GM18498 (cell line): ENCODE results near the gene TMC5.

Experiments
- ATAC-seq: cut with Tn5 transposase; IDR thresholded peaks from one replicate; pipeline ENCODE4 v1.9.1; 2021; ENCODE audit warnings: mild to moderate bottlenecking, moderate library complexity; ENCODE audit not compliant: unreplicated experiment

The TMC5 gene

DNA sequence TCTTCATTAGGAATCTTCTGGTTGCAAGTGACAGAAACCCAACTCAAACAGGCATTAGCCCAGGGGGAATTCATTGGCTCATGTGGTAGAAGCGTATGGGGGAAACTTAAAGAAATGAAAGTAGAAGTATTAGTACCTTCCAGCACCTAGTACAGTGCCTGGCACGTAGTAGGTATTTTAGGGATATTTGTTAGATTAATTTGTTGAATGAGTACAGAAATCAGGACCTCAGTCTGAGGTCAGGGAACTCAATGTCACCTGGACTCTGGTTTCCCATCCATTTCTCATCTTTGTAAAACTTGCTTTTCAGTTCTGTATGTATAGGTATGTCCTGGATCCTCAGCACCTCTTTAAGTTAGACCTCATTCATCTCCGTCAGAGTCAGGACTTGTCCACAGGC lies 32.5 kb downstream of the TMC5 start:
- ATAC-seq: no peak

DNA sequence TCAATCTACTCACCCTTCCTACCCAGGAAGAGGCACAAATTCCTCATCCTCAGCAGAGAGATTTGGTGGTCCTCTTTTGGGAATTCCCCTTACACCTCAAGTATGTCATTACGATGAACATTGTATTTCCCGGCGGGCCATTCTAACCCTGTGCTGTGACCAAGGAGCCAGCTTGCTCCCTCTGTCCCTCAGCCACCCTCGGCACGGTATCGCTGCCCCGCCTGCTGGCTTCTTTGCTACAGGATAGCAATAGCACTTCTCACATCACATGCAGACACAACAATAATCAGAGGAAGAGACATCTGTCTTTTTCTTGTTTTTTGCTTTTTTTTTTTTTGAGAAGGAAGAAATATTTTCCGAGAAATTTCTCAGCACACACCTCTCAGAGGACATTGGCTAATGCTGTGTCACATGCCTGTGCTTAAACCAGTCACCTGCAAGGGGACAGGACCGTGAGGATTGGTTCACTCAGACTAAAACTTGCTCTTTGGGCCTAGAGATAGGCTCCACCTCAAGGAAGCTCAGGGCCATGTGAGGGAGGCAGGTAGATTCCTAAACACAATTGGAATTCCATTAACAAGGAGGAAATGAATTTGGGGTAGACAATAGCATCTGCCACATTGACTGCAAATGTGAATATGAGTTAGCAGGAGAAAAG lies 41.2 kb downstream of the TMC5 start:
- ATAC-seq: no peak

DNA sequence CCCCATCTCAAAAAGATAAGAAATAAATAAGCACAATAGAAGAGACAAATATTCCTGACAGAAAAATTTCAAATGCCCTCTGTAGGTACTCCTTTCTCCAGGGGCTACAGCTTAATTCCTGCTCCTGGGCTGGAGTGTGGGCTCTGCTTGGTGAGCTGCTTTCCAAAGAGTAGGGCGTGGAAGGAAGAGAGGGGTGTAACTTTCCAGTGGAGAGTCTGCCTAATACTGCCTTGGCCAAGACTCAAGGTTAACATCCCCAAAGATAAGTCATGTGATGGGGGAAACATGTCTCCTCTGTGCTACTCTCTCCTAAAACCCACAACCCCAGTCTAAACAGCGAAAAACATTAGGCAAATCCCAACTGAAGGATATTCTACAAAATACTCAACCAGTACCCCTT lies 42.7 kb downstream of the TMC5 start:
- no peak for ATAC-seq

DNA sequence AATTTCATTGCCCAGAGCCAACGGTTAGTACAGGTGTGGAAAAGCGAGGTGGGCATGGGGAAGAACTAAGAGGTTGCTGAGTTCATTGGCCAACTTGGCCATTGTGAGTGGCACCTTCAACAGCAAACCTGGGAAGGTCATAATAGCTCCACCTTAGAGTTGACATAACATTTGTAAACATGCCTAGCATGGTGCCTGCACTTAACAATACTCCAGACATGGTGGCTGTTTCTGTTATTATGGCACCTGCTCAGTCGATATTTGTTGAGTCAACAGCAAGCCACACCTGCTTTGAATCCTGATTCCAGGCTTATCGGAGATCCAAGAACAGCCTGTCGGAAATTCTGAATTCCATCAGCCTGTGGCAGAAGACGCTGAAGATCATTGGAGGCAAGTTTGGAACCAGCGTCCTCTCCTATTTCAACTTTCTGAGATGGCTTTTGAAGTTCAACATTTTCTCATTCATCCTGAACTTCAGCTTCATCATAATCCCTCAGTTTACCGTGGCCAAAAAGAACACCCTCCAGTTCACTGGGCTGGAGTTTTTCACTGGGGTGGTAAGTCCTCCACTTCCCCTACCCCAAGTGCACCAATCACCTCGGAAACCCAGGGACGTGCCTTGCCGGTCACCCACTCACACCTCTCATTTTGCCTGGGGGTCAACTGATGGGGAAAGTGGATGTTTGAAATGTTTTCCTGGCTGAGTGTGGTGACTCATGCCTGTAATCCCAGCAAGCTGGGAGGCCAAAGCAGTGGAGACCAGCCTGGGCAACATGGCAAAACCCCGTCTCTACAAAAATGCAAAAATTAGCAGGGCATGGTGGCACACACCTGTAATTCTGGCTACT lies 46.0 kb downstream of the TMC5 start:
- no peak for ATAC-seq

DNA sequence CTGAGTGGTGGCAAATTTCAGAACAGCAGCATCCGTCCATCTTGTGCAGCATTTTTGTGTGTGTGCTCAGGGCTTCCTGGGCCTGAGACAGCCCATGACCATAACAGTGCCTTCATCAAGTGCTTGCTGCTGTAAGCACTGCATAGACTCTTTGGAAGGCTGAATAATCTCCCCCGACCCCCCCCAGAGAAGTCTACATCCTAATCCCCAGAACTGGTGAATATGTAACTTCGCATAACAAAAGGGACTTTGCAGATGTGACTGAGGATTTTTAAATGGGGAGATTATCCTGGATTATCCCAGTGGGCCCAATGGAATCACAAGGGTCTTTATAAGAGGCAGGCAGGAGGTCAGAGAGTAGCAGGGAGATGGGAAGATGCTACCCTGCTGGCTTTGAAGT lies 50.6 kb downstream of the TMC5 start:
- ATAC-seq: no peak

DNA sequence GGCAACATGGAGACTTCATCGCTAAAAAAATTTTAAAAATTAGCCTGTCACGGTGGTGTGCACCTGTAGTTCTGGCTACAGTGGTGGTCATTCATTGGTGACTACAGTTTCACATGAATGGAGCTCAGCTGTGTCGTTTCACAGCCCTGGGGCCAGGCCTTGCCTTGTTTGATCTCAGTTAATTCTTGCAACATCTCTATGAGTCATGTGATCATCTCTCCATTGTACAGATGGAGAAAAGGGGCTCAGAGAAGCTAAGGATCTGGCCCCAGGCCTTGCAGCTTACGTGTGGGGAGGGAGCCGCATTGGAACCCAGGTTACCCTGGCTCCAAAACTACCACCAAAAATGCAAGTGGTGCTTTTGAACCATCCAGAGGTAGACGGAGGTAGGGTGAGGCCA lies 54.8 kb downstream of the TMC5 start:
- no peak for ATAC-seq

DNA sequence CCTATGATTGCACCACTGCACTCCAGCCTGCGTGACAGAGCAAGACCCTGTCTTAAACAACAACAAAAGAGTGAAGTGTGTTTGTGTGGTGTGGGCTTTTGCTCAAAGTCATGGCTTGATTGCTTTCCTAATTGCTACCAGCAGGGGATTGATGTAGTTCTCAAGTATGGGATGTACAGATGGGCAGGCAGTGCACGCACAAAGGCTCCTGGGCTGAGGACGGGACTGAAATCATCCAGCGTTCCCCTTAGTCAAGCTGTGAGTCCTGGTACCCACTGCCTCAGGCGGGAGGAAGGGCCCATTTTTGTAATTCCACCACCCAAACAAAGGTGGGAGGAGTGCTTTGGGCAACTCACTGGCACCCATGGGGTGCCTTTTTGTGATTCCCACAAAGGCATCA lies 56.9 kb downstream of the TMC5 start:
- ATAC-seq: no peak

DNA sequence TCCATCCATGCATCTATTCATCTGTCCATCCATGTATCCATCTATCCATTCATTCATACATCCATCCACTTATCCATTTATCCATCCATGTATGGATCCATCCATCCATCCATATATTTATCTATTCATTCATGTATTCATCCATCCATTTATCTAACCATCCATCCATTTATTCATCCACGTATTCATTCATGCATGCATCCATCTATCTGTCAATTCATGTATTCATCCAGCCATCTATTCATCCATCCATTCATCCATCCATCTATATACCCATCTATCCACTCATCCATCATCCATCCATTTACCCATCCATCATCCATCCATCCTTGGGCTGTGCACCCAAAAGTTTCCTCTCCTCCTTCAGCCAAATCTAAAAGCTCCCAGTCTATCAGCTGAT lies 60.8 kb downstream of the TMC5 start:
- no peak for ATAC-seq

DNA sequence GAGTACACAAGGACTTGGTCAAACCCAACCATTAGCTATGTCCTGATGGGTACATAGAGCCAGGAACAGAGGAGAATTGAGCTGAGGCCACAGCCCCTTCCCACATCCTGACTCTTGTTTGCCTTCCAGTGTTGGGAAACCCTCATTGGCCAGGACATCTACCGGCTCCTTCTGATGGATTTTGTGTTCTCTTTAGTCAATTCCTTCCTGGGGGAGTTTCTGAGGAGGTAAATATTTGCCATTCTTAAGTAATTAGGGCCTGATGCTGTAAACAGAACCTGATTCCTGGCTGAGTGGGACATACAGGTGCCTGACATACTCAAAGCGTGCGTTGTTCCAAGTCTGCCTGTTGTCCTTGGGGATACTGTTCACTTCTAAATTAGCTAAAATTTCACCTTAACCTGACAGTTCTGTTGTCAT lies 61.6 kb downstream of the TMC5 start:
- no peak for ATAC-seq

DNA sequence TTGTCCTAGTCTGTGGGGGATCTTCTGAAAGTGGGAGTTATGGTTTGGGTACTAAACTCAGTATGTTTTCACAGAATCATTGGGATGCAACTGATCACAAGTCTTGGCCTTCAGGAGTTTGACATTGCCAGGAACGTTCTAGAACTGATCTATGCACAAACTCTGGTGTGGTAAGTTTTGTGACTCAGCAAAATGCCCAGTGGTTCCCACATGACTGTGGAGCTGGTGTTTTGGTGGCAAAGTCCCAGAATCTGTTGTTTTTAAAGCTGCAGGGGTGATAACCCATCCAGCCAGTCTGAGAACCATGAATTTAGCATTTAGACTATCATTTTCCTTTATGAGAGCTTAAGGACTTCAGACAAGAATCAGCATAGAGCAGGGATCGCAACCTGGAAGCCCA lies 63.6 kb downstream of the TMC5 start:
- no peak for ATAC-seq

DNA sequence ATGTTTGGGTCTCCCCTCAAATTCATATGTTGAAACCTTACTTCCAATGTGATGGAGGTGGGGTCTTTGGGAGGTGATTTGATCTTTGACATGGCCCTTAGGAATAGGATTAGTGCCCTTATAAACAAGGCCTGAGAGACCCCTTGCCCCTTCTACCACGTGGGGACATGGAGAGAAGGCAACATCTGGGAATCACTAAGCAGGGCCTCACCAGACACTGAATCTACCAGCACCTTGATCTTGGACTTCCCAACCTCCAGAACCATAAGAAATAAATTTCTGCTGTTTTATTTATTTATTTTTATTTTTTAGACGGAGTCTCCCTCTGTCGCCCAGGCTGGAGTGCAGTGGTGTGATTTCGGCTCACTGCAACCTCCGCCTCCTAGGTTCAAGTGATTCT lies 64.1 kb downstream of the TMC5 start:
- ATAC-seq: no peak

DNA sequence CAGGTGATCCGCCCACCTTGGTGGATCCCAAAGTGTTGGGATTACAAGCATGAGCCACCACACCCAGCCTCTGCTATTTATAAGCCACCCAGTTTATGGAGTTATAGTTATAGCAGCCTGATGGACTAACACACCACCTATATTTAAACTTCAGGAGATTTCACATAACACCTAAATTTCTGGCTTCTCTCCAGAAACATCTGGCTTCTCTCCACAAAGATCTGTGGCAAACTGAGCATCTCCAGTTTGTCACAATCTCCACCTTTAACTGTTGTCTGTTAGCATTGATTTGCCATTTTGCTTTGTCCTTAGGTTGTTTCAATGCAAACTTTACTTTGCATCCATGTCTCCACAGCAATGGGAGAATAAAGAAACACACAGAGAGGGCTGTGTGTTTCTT lies 64.6 kb downstream of the TMC5 start:
- ATAC-seq: no peak

DNA sequence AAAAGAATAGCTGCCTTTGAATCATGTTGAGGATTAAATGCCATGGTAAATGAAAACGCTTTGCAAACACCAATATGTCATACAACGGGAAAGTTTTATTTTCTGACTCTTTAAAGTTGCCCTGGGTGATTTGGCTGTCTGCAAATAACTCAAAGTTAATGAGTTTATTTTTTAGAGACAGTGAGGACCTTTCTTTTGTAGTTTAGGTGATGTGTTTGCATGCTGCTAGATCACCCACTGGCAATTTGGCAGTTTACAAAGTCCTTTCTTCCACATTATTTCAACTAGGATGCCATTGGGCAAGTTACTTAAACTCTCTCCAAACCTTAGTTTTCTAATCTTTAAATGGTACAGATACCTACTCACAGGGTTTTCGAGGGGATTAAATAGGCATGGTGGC lies 66.4 kb downstream of the TMC5 start:
- no peak for ATAC-seq

DNA sequence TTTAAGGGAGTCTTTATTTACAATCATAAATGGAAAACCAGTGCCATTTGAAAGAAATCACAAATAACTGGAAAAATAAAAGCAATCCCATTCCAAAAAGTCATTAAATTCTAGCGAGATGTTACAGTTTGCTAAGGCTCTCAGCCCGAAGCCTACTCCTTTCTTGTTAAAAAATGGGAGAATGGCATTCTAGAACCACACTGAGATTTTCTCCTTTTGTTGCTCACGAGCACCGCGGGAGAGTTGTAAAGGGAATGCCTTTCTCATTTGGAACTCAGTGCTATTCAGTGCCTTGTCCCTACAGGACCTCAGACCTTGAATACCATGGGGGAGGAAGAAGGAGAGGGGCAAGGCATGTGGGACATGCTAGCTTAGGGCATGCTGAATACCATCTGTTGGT lies 67.9 kb downstream of the TMC5 start:
- ATAC-seq: no peak

DNA sequence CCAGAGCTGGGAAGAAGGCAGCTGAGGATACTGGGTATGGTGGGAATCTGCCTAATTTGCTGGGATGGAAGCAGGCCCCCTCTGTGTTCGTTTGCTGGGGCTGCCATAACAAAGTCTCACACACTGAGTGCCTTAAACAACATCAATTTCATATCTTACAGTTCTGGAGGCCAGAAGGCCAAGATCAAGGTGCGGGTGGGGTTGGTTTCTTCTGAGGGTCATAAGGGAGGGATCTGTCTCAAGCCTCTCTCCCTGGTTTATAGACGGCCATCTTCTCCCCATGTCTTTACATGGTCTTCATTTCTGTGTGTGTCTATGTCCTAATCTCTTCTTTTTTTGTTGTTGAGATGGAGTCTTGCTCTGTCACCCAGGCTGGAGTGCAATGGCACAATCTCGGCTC lies 68.4 kb downstream of the TMC5 start:
- ATAC-seq: no peak

DNA sequence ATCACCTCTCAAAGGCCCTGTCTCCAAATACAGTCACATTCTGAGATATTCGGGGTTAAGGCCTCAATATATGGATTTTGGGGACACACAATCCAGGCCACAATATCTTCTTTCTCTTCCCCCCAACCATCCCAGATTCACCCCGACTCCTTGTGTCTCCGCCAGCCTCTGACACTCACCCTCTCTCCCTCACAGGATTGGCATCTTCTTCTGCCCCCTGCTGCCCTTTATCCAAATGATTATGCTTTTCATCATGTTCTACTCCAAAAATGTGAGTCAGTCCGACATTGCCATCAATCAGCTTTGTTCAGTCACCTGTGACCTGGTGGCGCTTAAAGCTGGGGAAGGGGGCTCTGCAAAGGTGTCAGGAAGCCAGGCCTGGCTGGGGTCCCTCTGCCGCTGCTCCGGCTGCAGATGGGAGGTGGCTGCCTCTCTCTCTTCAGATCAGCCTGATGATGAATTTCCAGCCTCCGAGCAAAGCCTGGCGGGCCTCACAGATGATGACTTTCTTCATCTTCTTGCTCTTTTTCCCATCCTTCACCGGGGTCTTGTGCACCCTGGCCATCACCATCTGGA lies 69.2 kb downstream of the TMC5 start:
- ATAC-seq: no peak

DNA sequence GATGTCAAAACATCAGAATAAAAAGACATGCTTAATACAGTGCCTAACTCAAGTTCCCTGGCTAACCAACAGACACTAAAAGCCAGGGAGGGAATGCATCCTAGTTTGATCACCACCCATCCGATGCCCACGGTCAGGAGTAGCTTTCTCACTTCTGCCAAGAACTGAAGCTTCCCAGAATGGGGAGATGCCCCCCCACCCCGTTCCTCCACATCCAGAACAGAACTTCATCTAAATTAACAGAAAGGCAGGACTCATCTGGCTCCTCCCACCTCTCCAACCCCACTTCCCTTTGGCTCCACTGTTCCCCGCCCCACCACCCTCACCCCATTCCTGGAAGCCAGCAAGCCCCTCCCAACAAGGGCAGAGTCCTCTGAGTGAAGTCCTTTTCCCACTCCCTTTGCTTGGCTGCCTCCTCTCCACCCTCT lies 70.5 kb downstream of the TMC5 start:
- no peak for ATAC-seq

DNA sequence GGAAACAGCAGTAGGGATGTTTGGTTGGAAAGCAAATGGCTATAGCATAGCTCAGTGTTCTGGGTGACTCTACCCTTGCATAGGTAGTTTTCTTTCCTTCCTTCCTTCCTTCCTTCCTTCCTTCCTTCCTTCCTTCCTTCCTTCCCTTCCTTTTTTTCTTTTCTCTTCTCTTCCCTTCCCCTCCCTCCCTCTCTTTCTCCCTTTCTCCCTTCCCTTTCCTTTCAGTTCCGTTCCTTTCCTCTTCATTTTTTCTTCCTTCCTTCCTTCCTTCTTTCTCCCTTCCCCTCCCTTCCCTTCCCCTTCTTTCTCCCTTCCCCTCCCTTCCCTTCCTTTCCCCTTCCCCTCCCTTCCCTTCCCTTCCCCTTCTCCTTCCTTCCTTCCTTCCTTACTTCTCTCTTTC lies 72.9 kb downstream of the TMC5 start:
- ATAC-seq: no peak

DNA sequence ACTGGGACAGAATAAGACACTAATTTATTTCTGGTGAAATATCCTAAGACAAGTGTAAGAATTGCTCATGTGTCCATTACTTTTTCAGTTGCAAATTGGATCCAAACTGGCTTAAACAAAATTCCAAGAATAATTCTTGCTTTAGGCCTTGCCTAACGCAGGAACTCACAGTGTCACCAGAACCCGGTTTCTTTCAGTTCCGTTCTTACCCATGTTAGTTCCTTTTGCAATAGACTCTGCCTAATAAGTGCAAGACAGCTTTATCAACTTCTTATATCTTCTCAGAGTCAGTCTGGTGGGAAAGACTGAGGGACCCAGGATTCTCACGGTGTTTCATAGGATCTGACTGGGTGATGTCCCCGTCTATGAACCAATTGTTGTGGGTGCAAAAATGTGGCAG lies 79.5 kb downstream of the TMC5 start:
- ATAC-seq: no peak

DNA sequence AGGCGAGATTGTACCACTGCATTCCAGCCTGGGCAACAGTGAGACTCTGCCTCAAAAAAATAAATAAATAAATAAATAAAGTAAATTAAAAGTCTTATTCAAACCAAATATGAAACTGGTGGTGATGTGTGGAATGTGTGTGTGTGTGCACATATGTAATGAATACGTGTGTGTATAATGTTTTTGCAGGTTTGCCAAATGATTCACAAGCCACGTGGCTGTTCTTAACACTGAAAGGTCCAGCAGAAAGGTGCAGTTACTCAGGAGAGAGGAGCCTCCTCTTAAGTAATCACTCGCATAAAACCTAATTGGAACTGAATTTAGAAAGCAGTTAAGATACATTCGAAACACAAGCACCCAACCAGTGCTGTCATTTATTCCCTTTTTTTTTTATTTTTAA lies 81.3 kb downstream of the TMC5 start:
- no peak for ATAC-seq

DNA sequence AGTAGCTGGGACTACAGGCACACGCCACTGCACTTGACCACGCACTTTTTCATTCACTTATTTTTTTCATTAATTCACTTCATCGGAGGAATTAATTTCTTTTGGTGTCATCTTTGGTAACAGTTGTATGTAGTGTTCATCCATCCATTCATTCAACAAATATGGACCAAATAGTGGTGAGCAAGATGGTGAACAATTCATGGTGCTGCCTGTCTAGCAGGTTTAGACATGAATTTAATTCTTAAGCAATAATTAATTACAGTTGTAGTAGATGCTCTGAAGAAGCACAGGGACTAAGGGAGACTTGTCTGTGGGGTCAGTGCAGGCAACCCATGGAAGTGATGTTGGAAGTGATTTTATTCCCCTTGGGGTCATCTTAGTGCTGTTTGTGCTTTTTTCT lies 81.8 kb downstream of the TMC5 start:
- no peak for ATAC-seq

DNA sequence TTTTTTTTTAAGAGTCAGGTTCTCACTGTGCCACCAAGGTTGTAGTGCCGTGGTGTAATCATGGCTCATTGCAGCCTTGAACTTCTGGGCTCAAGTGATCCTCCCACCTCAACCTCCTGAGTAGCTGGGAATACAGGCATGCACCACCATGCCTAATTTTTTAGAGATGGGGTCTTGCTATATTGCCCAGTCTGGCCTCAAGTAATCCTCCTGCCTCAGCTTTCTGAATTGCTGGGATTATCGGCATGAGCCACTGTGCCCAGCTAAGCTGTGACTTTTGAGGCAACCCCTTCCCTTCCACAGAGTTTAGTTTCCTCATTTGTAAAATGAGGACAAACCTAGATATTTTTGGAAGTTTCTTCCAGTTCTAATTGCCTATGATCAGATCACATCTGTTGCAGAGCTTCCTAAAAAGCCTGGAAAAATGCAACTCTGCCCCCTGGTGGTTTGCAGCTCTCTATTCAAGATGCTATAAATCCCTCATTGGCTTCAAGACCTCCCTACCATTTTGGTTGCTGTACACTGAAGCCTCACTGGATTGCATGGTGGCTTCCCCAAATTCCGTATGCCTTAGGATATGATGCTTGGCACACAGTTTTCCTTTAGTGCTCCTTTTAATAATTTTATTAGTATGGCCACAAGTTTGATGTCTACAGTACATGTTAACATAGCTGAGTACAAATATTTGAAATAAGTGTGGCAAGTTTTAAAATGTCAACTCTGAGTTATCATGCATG lies 84.9 kb downstream of the TMC5 start:
- ATAC-seq: no peak
